Stimulated activated naive CD8-positive, alpha-beta T cell treated with anti-CD3 and anti-CD28 coated beads, Interleukin-15, Interleukin-2, amounts not matched to agents 100 ng/mL and 50 ng/mL, for 24 hours (primary cell): ENCODE measurements around the gene KEAP1.
A peak's percentile ranks its signal among the peaks of the same experiment; 100 is the strongest.

Experiments
- H3K27ac Mint-ChIP-seq: one replicate; pipeline ENCODE4 v1.8.0; 2021; ENCODE audit warnings: mild to moderate bottlenecking, mixed read lengths
- H3K27me3 Mint-ChIP-seq: one replicate; pipeline ENCODE4 v1.8.0; 2021; ENCODE audit warnings: mixed read lengths
- H3K36me3 Mint-ChIP-seq: one replicate; pipeline ENCODE4 v1.8.0; 2021; ENCODE audit warnings: low read depth, mixed read lengths
- H3K4me1 Mint-ChIP-seq: one replicate; pipeline ENCODE4 v1.8.0; 2021; ENCODE audit warnings: low read depth, mixed read lengths
- H3K4me3 Mint-ChIP-seq: one replicate; pipeline ENCODE4 v1.8.0; 2021; ENCODE audit warnings: mild to moderate bottlenecking, mixed read lengths
- H3K9me3 Mint-ChIP-seq: one replicate; pipeline ENCODE4 v1.8.0; 2021; ENCODE audit warnings: mixed read lengths

KEAP1 gene

GRCh38 chr19:10517361-10517759 is 14.2 kb upstream of the KEAP1 start, which contains the start of gene S1PR5:
Gene S1PR5, minus strand, starts transcription at chr19:10517447. Its CDS starts 2,436 bp downstream, at chr19:10515011.
- H3K4me3 Mint-ChIP-seq, result peak within 1 kb of the TSS; percentile 75
- peaks cover 39% of the 10 kb centered on the region for H3K4me1 Mint-ChIP-seq
- no peaks in the 10 kb centered on the region for H3K9me3 Mint-ChIP-seq
- H3K27me3 Mint-ChIP-seq, result peaks cover 63% of the 10 kb centered on the region
- H3K36me3 Mint-ChIP-seq, result no peaks in the 10 kb centered on the region
- no peak within 1 kb of the TSS for H3K27ac Mint-ChIP-seq

GRCh38 chr19:10516671-10517286 is 13.6 kb upstream of the KEAP1 start:
- H3K36me3 Mint-ChIP-seq, result no peaks in the 10 kb centered on the region
- peaks cover 63% of the 10 kb centered on the region for H3K27me3 Mint-ChIP-seq
- no peaks in the 10 kb centered on the region for H3K9me3 Mint-ChIP-seq
- H3K27ac Mint-ChIP-seq, result no peak overlapping the region
- H3K4me1 Mint-ChIP-seq, result peaks cover 39% of the 10 kb centered on the region
- H3K4me3 Mint-ChIP-seq, result peak overlapping the region; percentile 75

- Mint-ChIP-seq H3K4me1 (peaks cover 39% of the 10 kb centered on the region), H3K9me3 (no peaks in the 10 kb centered on the region), H3K4me3 (peak overlapping the region; percentile 75), H3K27ac (no peak overlapping the region), H3K36me3 (no peaks in the 10 kb centered on the region), H3K27me3 (peaks cover 63% of the 10 kb centered on the region)
Measured at GRCh38 chr19:10516064-10516385, 12.9 kb upstream of the KEAP1 start.

GRCh38 chr19:10514211-10515145 is 11.3 kb upstream of the KEAP1 start:
- no peak overlapping the region for H3K27ac Mint-ChIP-seq
- no peaks in the 10 kb centered on the region for H3K36me3 Mint-ChIP-seq
- H3K4me1 Mint-ChIP-seq, result peaks cover 39% of the 10 kb centered on the region
- H3K9me3 Mint-ChIP-seq, result no peaks in the 10 kb centered on the region
- peak overlapping the region; percentile 73 for H3K4me3 Mint-ChIP-seq
- H3K27me3 Mint-ChIP-seq, result peaks cover 57% of the 10 kb centered on the region

- Mint-ChIP-seq H3K27me3 (peaks cover 45% of the 10 kb centered on the region), H3K4me3 (peak overlapping the region; percentile 30), H3K4me1 (peaks cover 35% of the 10 kb centered on the region), H3K9me3 (no peaks in the 10 kb centered on the region), H3K27ac (no peak overlapping the region), H3K36me3 (no peaks in the 10 kb centered on the region)
Measured at GRCh38 chr19:10513223-10513622, 10.1 kb upstream of the KEAP1 start.

- H3K4me3 Mint-ChIP-seq, result no peak overlapping the region
- H3K27ac Mint-ChIP-seq, result no peak overlapping the region
- H3K36me3 Mint-ChIP-seq, result no peaks in the 10 kb centered on the region
- H3K27me3 Mint-ChIP-seq, result peaks cover 26% of the 10 kb centered on the region
- H3K9me3 Mint-ChIP-seq, result no peaks in the 10 kb centered on the region
- peaks cover 28% of the 10 kb centered on the region for H3K4me1 Mint-ChIP-seq
Measured at GRCh38 chr19:10510301-10510802, 7.2 kb upstream of the KEAP1 start.

- Mint-ChIP-seq H3K4me1 (peaks cover 24% of the 10 kb centered on the region), H3K4me3 (peak overlapping the region; percentile 14), H3K36me3 (no peaks in the 10 kb centered on the region), H3K9me3 (no peaks in the 10 kb centered on the region), H3K27ac (no peak overlapping the region), H3K27me3 (peaks cover 12% of the 10 kb centered on the region)
Measured at GRCh38 chr19:10508707-10509106, 5.6 kb upstream of the KEAP1 start.

GRCh38 chr19:10508036-10508435 is 4.9 kb upstream of the KEAP1 start:
- H3K27me3 Mint-ChIP-seq, result peaks cover 5% of the 10 kb centered on the region
- no peaks in the 10 kb centered on the region for H3K36me3 Mint-ChIP-seq
- H3K4me1 Mint-ChIP-seq, result peaks cover 22% of the 10 kb centered on the region
- no peak overlapping the region for H3K27ac Mint-ChIP-seq
- H3K9me3 Mint-ChIP-seq, result no peaks in the 10 kb centered on the region
- H3K4me3 Mint-ChIP-seq, result no peak overlapping the region

- no peak overlapping the region for H3K4me3 Mint-ChIP-seq
- H3K27me3 Mint-ChIP-seq, result no peaks in the 10 kb centered on the region
- H3K27ac Mint-ChIP-seq, result no peak overlapping the region
Measured at GRCh38 chr19:10505583-10506229, 2.5 kb upstream of the KEAP1 start.

GRCh38 chr19:10502524-10503001 is 593 bp downstream of the KEAP1 start:
- Mint-ChIP-seq H3K27ac (peak overlapping the region; percentile 96), H3K36me3 (peaks cover 26% of the 10 kb centered on the region), H3K4me3 (peak overlapping the region; percentile 96), H3K27me3 (no peaks in the 10 kb centered on the region), H3K9me3 (no peaks in the 10 kb centered on the region), H3K4me1 (peaks cover 37% of the 10 kb centered on the region)

More at GRCh38 chr19:10505583-10506229, 2.5 kb upstream of the KEAP1 start:
- Mint-ChIP-seq H3K36me3 (peaks cover 9% of the 10 kb centered on the region), H3K4me1 (peaks cover 31% of the 10 kb centered on the region), H3K9me3 (no peaks in the 10 kb centered on the region)

GRCh38 chr19:10501971-10502523 is 1.1 kb downstream of the KEAP1 start:
- peak overlapping the region; percentile 96 for H3K27ac Mint-ChIP-seq
- no peaks in the 10 kb centered on the region for H3K9me3 Mint-ChIP-seq
- no peaks in the 10 kb centered on the region for H3K27me3 Mint-ChIP-seq
- peaks cover 30% of the 10 kb centered on the region for H3K36me3 Mint-ChIP-seq
- H3K4me1 Mint-ChIP-seq, result peaks cover 41% of the 10 kb centered on the region
- peak overlapping the region; percentile 96 for H3K4me3 Mint-ChIP-seq

GRCh38 chr19:10500247-10500592 is 2.9 kb downstream of the KEAP1 start:
- H3K9me3 Mint-ChIP-seq, result no peaks in the 10 kb centered on the region
- no peaks in the 10 kb centered on the region for H3K27me3 Mint-ChIP-seq
- H3K27ac Mint-ChIP-seq, result peak overlapping the region; percentile 75
- peaks cover 36% of the 10 kb centered on the region for H3K4me1 Mint-ChIP-seq
- peaks cover 31% of the 10 kb centered on the region for H3K36me3 Mint-ChIP-seq
- H3K4me3 Mint-ChIP-seq, result peak overlapping the region; percentile 67

- Mint-ChIP-seq H3K27ac (no peak overlapping the region), H3K4me3 (peak overlapping the region; percentile 67), H3K27me3 (no peaks in the 10 kb centered on the region), H3K36me3 (peaks cover 31% of the 10 kb centered on the region), H3K4me1 (peaks cover 36% of the 10 kb centered on the region), H3K9me3 (no peaks in the 10 kb centered on the region)
Measured at GRCh38 chr19:10499550-10500246, 3.5 kb downstream of the KEAP1 start.

GRCh38 chr19:10497371-10497770 is 5.8 kb downstream of the KEAP1 start:
- H3K4me3 Mint-ChIP-seq, result no peak overlapping the region
- no peaks in the 10 kb centered on the region for H3K27me3 Mint-ChIP-seq
- H3K4me1 Mint-ChIP-seq, result peaks cover 31% of the 10 kb centered on the region
- no peaks in the 10 kb centered on the region for H3K9me3 Mint-ChIP-seq
- H3K27ac Mint-ChIP-seq, result no peak overlapping the region
- H3K36me3 Mint-ChIP-seq, result peaks cover 35% of the 10 kb centered on the region
